GM12878 (cell line): ENCODE results near the gene ZNF652. TPM values are rescaled to one million over a fixed set of nuclear protein-coding genes. Genes with fewer than 3 reads are reported as not detected.

Experiments used
- CTCF ChIP-seq, 3 experiments: IDR thresholded peaks in 2 of 3; conservative IDR thresholded peaks in 1 of 3; 2 replicates each; pipeline ENCODE4 v1.5.1; 2011; ENCODE audit warnings: low read depth in 3 of 3, low read length in 3 of 3, mild to moderate bottlenecking in 3 of 3, control low read depth in 2 of 3, moderate library complexity in 2 of 3, inconsistent platforms in 1 of 3, mixed read lengths in 1 of 3; ENCODE audit not compliant: control insufficient read depth in 2 of 3, insufficient read depth in 1 of 3; ENCODE audit errors: extremely low read depth in 1 of 3
- IRF3 ChIP-seq: fragments of 450-650 bp; IDR thresholded peaks from 2 replicates; pipeline ENCODE4 v1.6.1; 2014; ENCODE audit warnings: mild to moderate bottlenecking
- MTA2 ChIP-seq: fragments of 450-650 bp; IDR thresholded peaks from 2 replicates; pipeline ENCODE4 v1.6.1; 2016; ENCODE audit warnings: low read depth, mild to moderate bottlenecking, moderate library complexity
- NR2C2 ChIP-seq: IDR thresholded peaks from 2 replicates; pipeline ENCODE4 v1.6.1; 2011; ENCODE audit warnings: borderline replicate concordance, low read depth; ENCODE audit not compliant: control insufficient read depth, insufficient read length
- POU2F2 ChIP-seq: IDR thresholded peaks from 3 replicates; pipeline ENCODE4 v1.6.1; 2011; ENCODE audit warnings: low read depth, mild to moderate bottlenecking, low read length, borderline replicate concordance
- RAD51 ChIP-seq: fragments of 450-650 bp; IDR thresholded peaks from 2 replicates; pipeline ENCODE4 v1.6.1; 2016; ENCODE audit warnings: moderate library complexity, mild to moderate bottlenecking, inconsistent platforms
- RELA ChIP-seq: fragments of 450-650 bp; IDR thresholded peaks from 2 replicates; pipeline ENCODE4 v1.8.0; 2014; ENCODE audit warnings: borderline replicate concordance; ENCODE audit not compliant: partially characterized antibody
- SP1 ChIP-seq: IDR thresholded peaks from one replicate; pipeline ENCODE4 v1.6.1; 2011; ENCODE audit warnings: low read depth, low read length
- ZBTB40 ChIP-seq: fragments of 450-650 bp; IDR thresholded peaks from 2 replicates; pipeline ENCODE4 v1.6.1; 2016; ENCODE audit warnings: mild to moderate bottlenecking, moderate library complexity, borderline replicate concordance
- ZNF207 ChIP-seq: fragments of 450-650 bp; IDR thresholded peaks from 2 replicates; pipeline ENCODE4 v1.6.1; 2014; ENCODE audit warnings: antibody characterized with exemption, mild to moderate bottlenecking, borderline replicate concordance
- ZZZ3 ChIP-seq: IDR thresholded peaks from 2 replicates; pipeline ENCODE4 v1.6.1; 2011; ENCODE audit warnings: low read depth; ENCODE audit not compliant: control insufficient read depth, insufficient read length
- polyA plus RNA-seq, 11 experiments: library from polyadenylated mRNA; depleted of rRNA in 4 of 11; unstranded in 6 of 11; stranded (reverse) in 5 of 11; fragments of >200 nt; fragmentation: Nextera tagmentation in 4 of 11; fragmentation: Illumina TruSeq in 1 of 11; extraction: Ambion mirVana in 4 of 11; extraction: Trizol in 1 of 11; gene quantifications; 1 replicate in 1 of 11; 2 replicates in 10 of 11; pipeline versions ENCODE4 v1.2.1 to v1.2.3, GENCODE V29; 2011 to 2016; ENCODE audit warnings: inconsistent platforms in 2 of 11, missing spikeins in 2 of 11, low read depth in 1 of 11
- total RNA-seq, 4 experiments: library from RNA; depleted of rRNA in 3 of 4; stranded (reverse); fragments of >200 nt in 3 of 4; fragmentation: Illumina TruSeq in 1 of 4; extraction: Trizol in 1 of 4; gene quantifications; 2 replicates each; pipeline versions ENCODE4 v1.2.1 to v1.2.3, GENCODE V29; 2013 to 2021

Gene ZNF652
- total and polyA plus RNA-seq, 10 of the 15 experiments (the other 5 are each of a cell fraction or from before 2014, with no cell fraction given): 3.4 to 13.1 (median 8.7) TPM

GRCh38 chr17:49290690-49291359, 71.2 kb downstream of the ZNF652 start (continued):
- TF ChIP-seq ZBTB40: no peak
- TF ChIP-seq RAD51: no peak
- TF ChIP-seq CTCF (IDR thresholded peaks at IDR 0.05 in 2 of 3, conservative IDR thresholded peaks at IDR 0.05 in 1 of 3; ENCODE audit: control insufficient read depth in 2 of 3, extremely low read depth in 1 of 3, insufficient read depth in 1 of 3, low read depth in 3 of 3, low read length in 3 of 3): peak; percentile 48 to 62 (median 56); a peak in 4 of 6 replicates
- TF ChIP-seq SP1: no peak
- TF ChIP-seq POU2F2: peak; percentile 59; the same call in 1 of the 3 replicates
- TF ChIP-seq ZZZ3: no peak
- TF ChIP-seq MTA2: no peak
- no peak for TF ChIP-seq NR2C2
- TF ChIP-seq ZNF207: no peak
- TF ChIP-seq RELA: no peak
- no peak for TF ChIP-seq IRF3
